Loucy (cell line): ENCODE data around the gene RUNDC3A.
"Not testable (repeated sequence)": the region's sequence is repeated elsewhere in the genome, so short reads cannot be mapped to it uniquely, and the experiment has no call there.

ENCODE experiments used
- H2AFZ ChIP-seq: fragments of 200-600 bp; sonication (generic); 2 replicates; pipeline ENCODE4 v1.6.0; 2016; ENCODE audit warnings: antibody characterized with exemption, mild to moderate bottlenecking, low read length, moderate library complexity
- H3F3A ChIP-seq: fragments of 200-600 bp; 2 replicates; pipeline ENCODE4 v1.6.0; 2016; ENCODE audit warnings: antibody characterized with exemption, low read depth, mild to moderate bottlenecking
- H3K27me3 ChIP-seq: fragments of 200-600 bp; sonication (generic); 2 replicates; pipeline ENCODE4 v1.6.1; 2014; ENCODE audit warnings: low read length, mild to moderate bottlenecking; ENCODE audit not compliant: insufficient read depth, poor library complexity, severe bottlenecking
- H3K36me3 ChIP-seq: fragments of 200-600 bp; sonication (generic); 2 replicates; pipeline ENCODE4 v1.6.1; 2016; ENCODE audit warnings: low read length; ENCODE audit not compliant: insufficient read depth
- H3K4me1 ChIP-seq: fragments of 200-600 bp; sonication (generic); 2 replicates; pipeline ENCODE4 v1.5.1; 2014; ENCODE audit warnings: low read length, mild to moderate bottlenecking; ENCODE audit not compliant: insufficient read depth, poor library complexity, severe bottlenecking
- H3K4me2 ChIP-seq: fragments of 200-600 bp; sonication (generic); 2 replicates; pipeline ENCODE4 v1.6.0; 2014; ENCODE audit warnings: antibody characterized with exemption, low read length, low read depth, mild to moderate bottlenecking; ENCODE audit not compliant: poor library complexity, severe bottlenecking
- H3K4me3 ChIP-seq: fragments of 200-600 bp; sonication (generic); 2 replicates; pipeline ENCODE4 v1.5.1; 2014; ENCODE audit warnings: low read length, mild to moderate bottlenecking, mixed read lengths; ENCODE audit not compliant: poor library complexity, severe bottlenecking
- H3K79me2 ChIP-seq: fragments of 200-600 bp; sonication (generic); 2 replicates; pipeline ENCODE4 v1.6.1; 2014; ENCODE audit warnings: low read length; ENCODE audit not compliant: insufficient read depth
- H3K9ac ChIP-seq: fragments of 200-600 bp; sonication (generic); 2 replicates; pipeline ENCODE4 v1.6.0; 2014; ENCODE audit warnings: mild to moderate bottlenecking, low read depth, low read length, moderate library complexity; ENCODE audit not compliant: poor library complexity, severe bottlenecking
- H3K9me2 ChIP-seq: fragments of 200-600 bp; sonication (generic); replicated peaks from 2 replicates; pipeline ENCODE4 v1.6.1; 2016; ENCODE audit warnings: low read depth, low read length, mixed read lengths
- H3K9me3 ChIP-seq: fragments of 200-600 bp; sonication (generic); 2 replicates; pipeline ENCODE4 v1.6.1; 2014; ENCODE audit warnings: mild to moderate bottlenecking, antibody characterized with exemption, low read length, low read depth; ENCODE audit not compliant: insufficient read depth
- H4K20me1 ChIP-seq: fragments of 200-600 bp; sonication (generic); 2 replicates; pipeline ENCODE4 v1.6.0; 2014; ENCODE audit warnings: antibody characterized with exemption, low read length, mild to moderate bottlenecking; ENCODE audit not compliant: insufficient read depth, poor library complexity, severe bottlenecking
- CTCF ChIP-seq: fragments of 200-600 bp; sonication (generic); conservative IDR thresholded peaks from 2 replicates; pipeline ENCODE4 v1.5.1; 2014; ENCODE audit warnings: mild to moderate bottlenecking, antibody characterized with exemption, low read length
- EZH2phosphoT487 ChIP-seq: fragments of 200-600 bp; IDR thresholded peaks from 2 replicates; pipeline ENCODE4 v1.6.1; 2018; ENCODE audit warnings: antibody characterized with exemption, mild to moderate bottlenecking, moderate library complexity, borderline replicate concordance

Gene RUNDC3A

GRCh38 chr17:44362949-44363612 lies 54.7 kb downstream of the RUNDC3A start:
- no peaks in the 10 kb centered on the region for H3K36me3 ChIP-seq

GRCh38 chr17:44363613-44364159 lies 55.3 kb downstream of the RUNDC3A start, which contains the start of gene FAM171A2:
Gene FAM171A2 (minus strand): TSS chr17:44363853. CDS start chr17:44363714, 139 bp downstream.
- Histone ChIP-seq H3K27me3 (no peaks in the 10 kb centered on the region), H3K9ac (peak within 1 kb of the TSS; percentile 87), H4K20me1 (no peaks in the 10 kb centered on the region), H3K79me2 (peaks cover 4% of the 10 kb centered on the region; the same call in 1 of the 2 replicates), H2AFZ (peak within 1 kb of the TSS; percentile 99), H3K4me1 (peaks cover 10% of the 10 kb centered on the region), H3K9me2 (no peaks in the 10 kb centered on the region), H3K9me3 (no peaks in the 10 kb centered on the region), H3K4me2 (peak within 1 kb of the TSS; percentile 89), H3F3A (no peaks in the 10 kb centered on the region), H3K36me3 (no peaks in the 10 kb centered on the region), H3K4me3 (peak within 1 kb of the TSS; percentile 90)
- TF ChIP-seq CTCF (peak; percentile 56), EZH2phosphoT487 (no peak)

More at GRCh38 chr17:44362949-44363612, 54.7 kb downstream of the RUNDC3A start:
- peak overlapping the region; percentile 90 for H3K4me3 ChIP-seq
- no peaks in the 10 kb centered on the region for H3K9me2 ChIP-seq
- no peaks in the 10 kb centered on the region for H3K27me3 ChIP-seq
- H3K4me1 ChIP-seq: peaks cover 10% of the 10 kb centered on the region
- peak overlapping the region; percentile 87 for H3K9ac ChIP-seq
- no peaks in the 10 kb centered on the region for H3F3A ChIP-seq
- H4K20me1 ChIP-seq: no peaks in the 10 kb centered on the region
- no peaks in the 10 kb centered on the region for H3K9me3 ChIP-seq
- H3K79me2 ChIP-seq: peaks cover 4% of the 10 kb centered on the region; the same call in 1 of the 2 replicates
- no peak for TF ChIP-seq EZH2phosphoT487
- TF ChIP-seq CTCF: no peak
- H2AFZ ChIP-seq: peak overlapping the region; percentile 99
- H3K4me2 ChIP-seq: peak overlapping the region; percentile 89

- H3K4me2 ChIP-seq, H4K20me1 ChIP-seq, H3K9ac ChIP-seq, H3K27me3 ChIP-seq, H3F3A ChIP-seq, H3K36me3 ChIP-seq, H3K4me3 ChIP-seq, H3K9me3 ChIP-seq, H3K79me2 ChIP-seq, H3K4me1 ChIP-seq, H3K9me2 ChIP-seq, H2AFZ ChIP-seq: not testable (repeated sequence)
These were observed 56.6 kb downstream of the RUNDC3A start for GRCh38 chr17:44365051-44365450.
